ENCODE measurements around the gene GXYLT1. TPM values are rescaled to one million over a fixed set of nuclear protein-coding genes. Genes with fewer than 3 reads are reported as not detected.

The GXYLT1 gene, protein sequence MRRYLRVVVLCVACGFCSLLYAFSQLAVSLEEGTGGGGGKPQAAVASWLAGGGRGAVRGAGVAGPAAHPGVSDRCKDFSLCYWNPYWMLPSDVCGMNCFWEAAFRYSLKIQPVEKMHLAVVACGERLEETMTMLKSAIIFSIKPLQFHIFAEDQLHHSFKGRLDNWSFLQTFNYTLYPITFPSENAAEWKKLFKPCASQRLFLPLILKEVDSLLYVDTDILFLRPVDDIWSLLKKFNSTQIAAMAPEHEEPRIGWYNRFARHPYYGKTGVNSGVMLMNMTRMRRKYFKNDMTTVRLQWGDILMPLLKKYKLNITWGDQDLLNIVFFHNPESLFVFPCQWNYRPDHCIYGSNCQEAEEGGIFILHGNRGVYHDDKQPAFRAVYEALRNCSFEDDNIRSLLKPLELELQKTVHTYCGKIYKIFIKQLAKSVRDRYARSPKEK
- 17.2 and 23.0 TPM in 2 replicates for total RNA-seq

DNA sequence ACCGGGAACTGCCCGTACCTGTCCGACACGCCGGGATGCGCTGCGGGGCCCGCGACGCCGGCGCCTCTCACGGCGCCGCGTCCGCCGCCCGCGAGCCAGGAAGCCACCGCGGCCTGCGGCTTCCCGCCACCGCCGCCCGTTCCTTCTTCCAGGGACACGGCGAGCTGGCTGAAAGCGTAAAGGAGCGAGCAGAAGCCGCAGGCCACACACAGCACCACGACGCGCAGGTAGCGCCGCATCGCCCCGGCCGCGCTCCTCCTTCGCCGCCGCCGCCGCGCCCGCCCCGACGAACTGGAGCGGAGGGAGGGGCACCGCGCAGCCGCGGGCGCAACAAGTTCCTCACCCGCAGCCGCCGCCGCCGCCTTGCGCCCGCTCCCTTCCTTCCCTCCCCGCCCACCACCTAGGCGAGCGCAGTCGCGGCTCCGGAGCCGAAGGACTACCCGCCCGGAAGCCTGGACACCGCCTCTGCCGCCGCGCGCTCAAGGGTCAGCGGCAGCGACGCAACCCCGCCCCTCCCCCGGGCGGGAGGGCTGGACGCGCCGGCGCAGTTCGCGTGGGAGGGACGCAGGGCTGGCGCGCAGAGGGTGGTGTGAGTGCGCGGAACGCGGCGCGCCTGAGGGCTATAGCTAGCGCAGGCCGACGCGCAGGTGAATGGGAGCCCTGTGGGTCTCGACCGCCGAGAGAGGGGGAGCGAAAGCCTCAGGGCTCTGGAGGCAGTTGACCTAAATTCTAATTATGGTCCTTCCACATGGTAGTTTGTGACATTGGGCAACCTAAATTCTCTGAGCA is at the start of gene GXYLT1:
Gene GXYLT1, minus strand, starts transcription at position 467 of the 789 bp plus-strand sequence. Its CDS starts 228 bp downstream, at position 239.

Other genes starting within 250 kb of the GXYLT1 start
- gene YAF2, start 93.4 kb upstream of the GXYLT1 start, total RNA-seq = 19.5 and 45.3 TPM in 2 replicates
- 29.8 and 33.9 TPM in 2 replicates for gene ZCRB1, start 181.2 kb upstream of the GXYLT1 start, total RNA-seq
- 70.0 and 97.3 TPM in 2 replicates for gene PPHLN1, start 181.3 kb upstream of the GXYLT1 start, total RNA-seq

Data from uterine smooth muscle cell (primary cell).